UCSD-AML1 (cell line): Measurements from ENCODE around the gene MED31.
"Not testable (repeated sequence)": the region's sequence is repeated elsewhere in the genome, so short reads cannot be mapped to it uniquely, and the experiment has no call there.

Experiments used
- DNase-seq: peaks from one replicate; lab custom pipeline; 2025; ENCODE audit not compliant: unreplicated experiment; lab: John Stamatoyannopoulos, UW

The MED31 gene

GRCh38 chr17:6655732-6656361 is 4.4 kb upstream of the MED31 start:
- not testable (repeated sequence) for DNase-seq

GRCh38 chr17:6654841-6655731 is 3.7 kb upstream of the MED31 start:
- DNase-seq = no peak

DNA sequence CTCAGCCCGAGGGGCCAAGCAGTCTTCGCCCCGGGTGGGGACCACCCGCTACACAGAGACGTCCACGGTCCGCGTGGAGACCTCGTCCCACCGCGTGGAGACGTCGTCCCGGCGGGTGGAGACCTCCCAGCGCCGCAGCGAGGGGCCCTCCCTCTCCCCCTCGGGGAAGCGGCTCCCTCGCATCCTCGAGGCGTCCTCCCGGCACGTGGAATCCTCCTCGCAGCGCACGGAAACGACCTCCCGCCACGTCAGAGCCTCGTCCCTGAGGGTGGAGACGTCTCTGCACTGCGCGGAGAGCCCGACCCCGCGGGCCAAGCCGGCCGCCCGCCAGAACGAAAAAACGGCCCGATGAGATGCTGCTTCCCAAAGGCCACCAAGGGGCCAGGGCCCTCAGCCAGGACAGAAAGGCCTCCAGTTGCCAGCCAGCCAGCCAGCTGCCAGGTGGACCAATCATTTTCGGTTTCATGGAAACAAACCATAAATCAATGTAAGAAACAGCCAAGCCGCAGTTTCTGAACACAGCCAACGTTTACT is 581 bp upstream of the MED31 start:
- no peak for DNase-seq

- no peak for DNase-seq
These were observed 3.2 kb downstream of the MED31 start for GRCh38 chr17:6648181-6648580.

DNA sequence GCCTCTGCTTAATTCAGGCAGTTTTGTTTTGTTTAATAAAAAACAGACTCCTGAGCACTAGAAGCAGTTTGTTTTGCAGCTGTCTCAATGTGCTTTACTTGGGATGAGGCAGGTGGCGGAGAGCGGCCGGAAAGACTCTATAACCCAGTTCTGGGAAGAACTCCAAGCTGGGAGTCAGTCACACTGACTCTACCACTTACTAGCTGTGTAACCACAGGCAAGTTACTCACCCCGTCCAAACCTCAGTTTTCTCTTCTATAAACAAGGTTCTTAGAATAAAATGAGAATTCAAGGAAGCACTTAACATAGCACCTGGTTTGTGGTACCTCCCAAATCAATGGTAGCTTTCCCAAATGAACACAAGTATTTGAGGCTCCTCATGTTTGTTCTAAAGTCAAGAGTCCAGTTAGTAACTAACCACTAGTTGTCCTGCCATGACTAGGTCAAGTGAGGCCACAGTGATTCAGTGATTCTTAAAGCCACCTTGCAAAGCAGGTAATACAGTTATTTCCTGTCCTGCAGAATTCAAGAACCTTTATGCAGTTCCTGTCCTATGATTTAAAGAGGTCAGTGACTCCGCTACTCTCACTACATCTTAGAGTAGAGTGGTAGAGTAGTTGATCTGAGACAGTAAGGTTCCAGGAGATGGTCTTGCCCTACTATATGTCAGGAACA is 7.8 kb downstream of the MED31 start:
- no peak for DNase-seq

- no peak for DNase-seq
These were observed 8.8 kb downstream of the MED31 start for GRCh38 chr17:6642592-6642991.

GRCh38 chr17:6641247-6641863 is 10.1 kb downstream of the MED31 start:
- no peak for DNase-seq

DNA sequence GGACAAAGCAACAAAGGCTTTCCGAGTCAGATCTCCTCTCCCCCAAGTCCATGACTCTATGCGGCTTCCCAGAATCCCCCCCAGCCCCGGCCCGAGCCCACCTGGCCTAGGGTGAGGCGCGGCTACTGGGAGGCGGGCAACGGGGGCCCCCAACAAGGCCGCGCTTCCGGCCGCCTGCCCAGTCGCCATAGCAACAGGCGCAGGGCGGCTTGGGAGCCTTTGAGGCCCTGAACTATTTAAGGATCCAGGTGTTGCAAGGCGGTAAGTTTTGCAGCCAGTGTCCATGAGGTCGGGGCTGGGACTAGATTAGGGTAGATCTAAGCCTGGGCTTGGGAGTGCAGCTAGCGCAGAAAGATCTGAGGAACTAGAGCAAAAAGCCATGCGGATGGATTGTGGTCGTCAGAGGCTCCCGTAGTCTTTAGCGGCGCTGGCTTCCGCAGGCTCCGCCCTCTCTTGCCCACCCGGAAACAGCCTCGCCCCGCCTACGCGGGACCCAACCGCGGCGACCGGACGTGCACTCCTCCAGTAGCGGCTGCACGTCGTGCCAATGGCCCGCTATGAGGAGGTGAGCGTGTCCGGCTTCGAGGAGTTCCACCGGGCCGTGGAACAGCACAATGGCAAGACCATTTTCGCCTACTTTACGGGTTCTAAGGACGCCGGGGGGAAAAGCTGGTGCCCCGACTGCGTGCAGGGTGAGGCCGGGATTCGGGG is 10.7 kb downstream of the MED31 start, which contains the start of the genes KIAA0753 and TXNDC17:
Gene KIAA0753, minus strand, starts transcription at position 176 of the 711 bp plus-strand sequence. CDS start 5,608 bp downstream, outside the sequence.
Gene TXNDC17, plus strand, starts transcription at position 525 of the 711 bp plus-strand sequence. Its CDS starts 23 bp downstream, at position 548.
- peak; percentile 92 for DNase-seq

DNA sequence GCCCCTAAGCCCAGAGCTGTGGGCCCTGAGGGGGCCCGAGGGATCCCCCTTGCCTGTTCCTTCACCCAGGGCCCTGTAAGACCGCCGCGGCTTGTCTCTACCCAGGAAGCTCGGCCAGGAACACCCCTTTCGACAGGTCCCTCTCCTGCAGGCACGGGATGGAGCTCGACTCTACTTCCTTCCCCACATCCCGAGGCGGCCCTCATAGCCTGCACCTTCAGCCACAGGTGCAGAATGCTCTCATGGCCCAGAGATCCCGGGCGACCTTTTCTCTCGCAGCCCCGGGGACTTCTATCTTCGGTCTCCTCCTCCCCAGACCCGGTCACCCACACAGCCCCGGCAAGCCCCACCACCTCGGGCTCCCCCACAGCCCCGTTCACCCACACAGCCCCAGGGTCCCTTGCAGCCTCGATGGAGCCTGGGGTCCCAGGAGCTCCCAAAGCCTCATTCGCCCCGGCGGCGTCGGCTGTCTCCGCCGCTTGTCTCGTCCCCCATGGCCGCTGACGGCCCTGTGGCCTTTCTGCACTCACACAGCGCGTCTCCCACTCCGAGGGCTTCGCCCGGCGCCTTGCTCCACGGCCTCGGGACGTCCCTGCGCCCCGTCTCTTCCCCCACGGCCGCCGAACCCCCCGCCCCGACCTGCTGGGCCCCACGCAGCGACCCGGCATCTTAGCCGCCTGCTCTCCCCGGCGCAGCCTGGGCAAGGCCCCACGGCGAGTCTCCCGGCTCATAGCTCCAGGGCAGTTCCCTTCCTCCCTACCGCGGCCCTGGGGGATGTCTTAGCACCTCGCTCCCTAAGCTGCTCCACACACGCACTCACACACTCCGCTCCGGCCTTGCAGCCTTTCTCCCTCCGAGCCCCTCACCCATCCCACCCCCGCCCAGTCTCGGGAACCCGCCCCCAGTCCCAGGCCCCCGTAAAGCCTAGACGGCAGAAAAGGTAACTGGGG is 11.5 kb downstream of the MED31 start:
- DNase-seq = peak; percentile 40

GRCh38 chr17:6639014-6639585 is 12.3 kb downstream of the MED31 start:
- no peak for DNase-seq

DNA sequence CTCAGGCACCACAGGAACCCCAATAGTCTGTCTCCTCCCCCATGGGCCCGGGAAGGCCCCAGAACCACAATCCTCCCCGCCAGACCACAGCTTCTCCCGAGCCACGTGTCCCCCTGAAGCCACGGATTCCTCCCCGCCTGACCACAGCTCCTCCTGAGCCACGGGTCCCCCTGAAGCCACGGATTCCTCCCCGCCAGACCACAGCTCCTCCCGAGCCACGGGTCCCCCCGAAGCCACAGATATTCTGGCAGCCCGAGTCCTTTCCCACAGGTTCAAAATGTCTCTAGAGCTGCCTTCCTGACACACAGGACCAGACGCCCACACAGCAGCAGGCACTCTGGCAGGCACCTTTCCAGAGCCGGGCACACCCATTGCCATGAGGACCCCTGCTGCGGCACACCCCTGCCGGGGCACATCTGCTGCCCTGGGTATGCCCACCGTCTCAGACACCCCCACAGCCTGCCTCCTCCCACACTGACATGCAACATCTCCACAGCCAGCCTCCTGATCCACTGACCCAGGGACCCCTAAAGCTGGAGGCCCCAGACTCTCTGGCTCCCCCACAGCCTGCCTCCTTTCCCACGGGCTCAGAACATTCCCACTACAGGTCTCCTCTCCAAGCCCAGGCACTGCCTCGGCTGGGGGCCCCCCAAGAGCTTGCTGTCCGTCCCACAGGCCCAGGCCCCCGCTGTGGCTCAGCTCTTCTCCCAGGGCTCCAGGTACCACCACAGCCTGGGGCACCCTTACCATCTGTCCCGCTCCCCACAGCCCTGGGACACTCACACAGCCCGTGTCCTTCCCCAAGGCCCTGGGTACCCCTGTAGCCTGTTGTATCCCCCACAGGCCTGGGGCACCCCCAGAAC is 13.1 kb downstream of the MED31 start:
- DNase-seq = peak; percentile 21

DNA sequence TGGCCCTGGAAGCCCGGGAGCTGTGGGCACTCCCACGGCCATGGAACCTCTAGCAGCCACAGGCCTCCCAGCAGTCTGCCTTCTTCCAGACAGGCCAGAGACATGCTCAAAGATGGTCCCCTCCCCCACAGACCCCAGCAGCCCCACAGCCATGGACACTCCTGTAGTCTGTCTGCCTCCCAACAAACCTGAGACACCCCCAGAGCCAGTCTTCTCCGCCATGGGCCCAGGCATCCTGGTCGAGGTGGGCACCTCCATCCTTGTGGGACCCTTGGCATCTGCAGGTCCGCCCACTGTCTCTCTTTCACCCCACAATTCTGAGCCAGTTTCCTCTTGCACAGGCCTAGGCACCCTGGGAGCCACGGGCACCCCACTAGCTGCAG is 14.0 kb downstream of the MED31 start:
- no peak for DNase-seq

- DNase-seq = no peak
These were observed 14.6 kb downstream of the MED31 start for GRCh38 chr17:6636616-6637457.

GRCh38 chr17:6636105-6636504 is 15.3 kb downstream of the MED31 start:
- no peak for DNase-seq

DNA sequence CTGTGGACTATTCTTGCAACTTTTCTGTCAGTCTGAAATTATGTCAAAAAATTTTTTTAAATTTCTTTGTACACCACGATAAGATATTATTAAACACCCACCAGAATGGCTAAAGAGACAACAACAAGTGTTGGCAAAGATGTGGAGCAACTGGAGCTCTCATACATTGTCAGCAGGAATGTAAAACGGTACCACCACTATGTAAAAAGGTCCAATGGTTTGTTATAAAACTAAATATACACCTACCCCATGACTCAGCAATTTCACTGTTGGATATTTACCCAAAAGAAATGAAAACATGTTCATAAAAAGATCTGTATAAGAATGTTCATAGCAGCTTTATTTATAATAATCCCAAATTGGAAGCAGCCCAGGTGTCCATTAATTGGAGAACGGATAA is 18.1 kb downstream of the MED31 start:
- DNase-seq = no peak

DNA sequence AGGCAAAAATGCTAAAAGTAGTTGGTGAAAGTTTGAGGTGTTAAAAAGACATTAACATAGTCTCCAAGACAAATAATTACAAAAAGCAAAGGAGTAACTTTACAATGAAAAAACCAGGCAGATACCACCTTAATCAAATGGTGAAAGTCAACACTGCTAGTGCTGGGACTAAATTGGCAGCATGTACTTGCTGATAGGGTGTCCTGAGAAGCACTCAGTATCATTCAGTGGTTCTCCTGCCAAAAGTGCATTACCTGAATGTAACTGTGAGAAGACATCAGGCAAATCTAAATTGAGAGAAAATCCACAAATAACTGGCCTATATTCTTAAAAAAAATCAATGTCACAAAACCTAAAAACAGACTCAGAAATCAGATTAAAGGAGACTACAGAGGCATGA is 18.9 kb downstream of the MED31 start:
- DNase-seq = no peak

DNA sequence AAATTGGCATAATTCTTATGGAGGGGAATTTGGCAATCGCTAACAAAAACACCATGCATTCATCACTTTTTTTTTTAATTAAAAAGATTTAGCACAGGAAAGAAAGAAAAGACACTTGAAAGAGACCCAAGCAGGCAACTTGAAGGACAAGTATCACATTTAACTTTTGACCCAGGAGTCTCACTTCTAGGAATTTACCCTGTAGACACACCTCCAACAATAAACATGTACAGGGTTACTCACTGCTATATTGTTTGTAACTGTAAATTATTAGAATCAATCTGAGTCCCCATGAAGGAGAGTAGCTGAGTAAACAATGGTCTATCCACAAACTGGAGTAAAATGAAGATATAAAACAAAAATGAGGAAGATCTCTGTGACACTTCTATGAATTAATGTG is 21.0 kb downstream of the MED31 start:
- DNase-seq = no peak
